Astrocyte of the spinal cord (primary cell): ENCODE measurements around the gene SUGCT.

Experiments used
- DNase-seq: peaks from one replicate; pipeline ENCODE4 v3.0.0; 2011; ENCODE audit warnings: low read depth, low spot score
- H3K4me3 ChIP-seq: 2 replicates; pipeline ENCODE4 v1.5.1; 2011; ENCODE audit warnings: low read depth, mild to moderate bottlenecking, low read length, moderate library complexity
- in situ Hi-C: cut with HindIII; loops from 2 replicates; pipeline ENCODE4 v1.10.0; 2017; ENCODE audit warnings: low sequenced_read_pairs
- TF ChIP-seq, protein P1 (sequence below): IDR thresholded peaks from 2 replicates; pipeline ENCODE4 v1.5.1; 2012; ENCODE audit warnings: low read depth, mild to moderate bottlenecking, low read length, inconsistent platforms

Gene SUGCT

DNA sequence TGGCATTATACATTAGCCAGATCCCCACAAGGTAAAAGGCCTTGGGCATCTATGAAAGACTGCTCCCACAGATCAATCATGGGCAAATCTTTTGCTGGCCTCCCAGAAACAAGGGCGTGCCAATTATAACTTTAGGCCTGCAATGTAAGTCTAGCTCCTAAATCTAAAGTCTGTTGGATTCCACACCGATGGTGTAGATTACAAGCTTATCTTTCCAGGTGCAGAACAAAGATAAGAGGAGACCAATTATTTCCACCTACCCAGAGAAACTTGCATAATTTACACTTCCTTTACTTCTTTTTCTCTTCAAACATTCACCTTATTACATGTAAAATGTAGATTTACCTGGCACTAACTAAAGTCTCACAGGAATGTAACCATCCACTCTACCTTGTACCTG is 713.1 kb downstream of the SUGCT start:
- in situ Hi-C loops, result no loop called here
- TF ChIP-seq, protein P1, sequence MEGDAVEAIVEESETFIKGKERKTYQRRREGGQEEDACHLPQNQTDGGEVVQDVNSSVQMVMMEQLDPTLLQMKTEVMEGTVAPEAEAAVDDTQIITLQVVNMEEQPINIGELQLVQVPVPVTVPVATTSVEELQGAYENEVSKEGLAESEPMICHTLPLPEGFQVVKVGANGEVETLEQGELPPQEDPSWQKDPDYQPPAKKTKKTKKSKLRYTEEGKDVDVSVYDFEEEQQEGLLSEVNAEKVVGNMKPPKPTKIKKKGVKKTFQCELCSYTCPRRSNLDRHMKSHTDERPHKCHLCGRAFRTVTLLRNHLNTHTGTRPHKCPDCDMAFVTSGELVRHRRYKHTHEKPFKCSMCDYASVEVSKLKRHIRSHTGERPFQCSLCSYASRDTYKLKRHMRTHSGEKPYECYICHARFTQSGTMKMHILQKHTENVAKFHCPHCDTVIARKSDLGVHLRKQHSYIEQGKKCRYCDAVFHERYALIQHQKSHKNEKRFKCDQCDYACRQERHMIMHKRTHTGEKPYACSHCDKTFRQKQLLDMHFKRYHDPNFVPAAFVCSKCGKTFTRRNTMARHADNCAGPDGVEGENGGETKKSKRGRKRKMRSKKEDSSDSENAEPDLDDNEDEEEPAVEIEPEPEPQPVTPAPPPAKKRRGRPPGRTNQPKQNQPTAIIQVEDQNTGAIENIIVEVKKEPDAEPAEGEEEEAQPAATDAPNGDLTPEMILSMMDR, result no peak
- no peak for DNase-seq
- H3K4me3 ChIP-seq, result no peak overlapping the region

DNA sequence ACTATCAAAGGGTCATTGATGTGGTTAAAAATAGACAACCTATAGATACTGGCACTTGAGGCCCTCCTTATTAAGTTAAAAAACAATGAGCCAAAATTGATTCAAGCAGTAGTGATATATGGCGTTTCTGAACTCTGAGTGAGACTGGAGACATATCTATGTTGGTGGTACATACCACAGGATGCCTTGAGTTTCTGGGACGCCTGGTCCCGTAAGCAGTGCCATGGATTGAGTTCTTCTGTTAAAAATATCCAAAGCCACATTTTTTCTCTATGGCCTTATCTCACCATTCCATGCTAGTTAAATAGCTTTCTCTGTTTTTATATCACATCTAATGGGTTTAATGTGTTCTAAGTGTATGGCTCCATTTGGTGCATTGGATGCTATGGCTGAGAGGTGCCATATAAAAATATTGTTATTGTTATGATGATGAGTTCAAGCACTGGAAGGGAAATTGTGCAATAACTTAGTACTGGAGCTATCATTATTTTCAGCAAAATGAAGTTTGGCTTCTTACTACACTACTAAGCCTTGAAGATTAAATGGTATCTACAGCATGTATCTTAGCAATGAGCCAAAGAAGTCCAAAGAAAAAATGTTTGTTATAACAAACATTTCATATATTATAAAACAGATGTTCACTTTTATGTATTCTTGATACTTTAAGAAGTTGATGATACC is 713.9 kb downstream of the SUGCT start:
- TF ChIP-seq, protein P1, result no peak

DNA sequence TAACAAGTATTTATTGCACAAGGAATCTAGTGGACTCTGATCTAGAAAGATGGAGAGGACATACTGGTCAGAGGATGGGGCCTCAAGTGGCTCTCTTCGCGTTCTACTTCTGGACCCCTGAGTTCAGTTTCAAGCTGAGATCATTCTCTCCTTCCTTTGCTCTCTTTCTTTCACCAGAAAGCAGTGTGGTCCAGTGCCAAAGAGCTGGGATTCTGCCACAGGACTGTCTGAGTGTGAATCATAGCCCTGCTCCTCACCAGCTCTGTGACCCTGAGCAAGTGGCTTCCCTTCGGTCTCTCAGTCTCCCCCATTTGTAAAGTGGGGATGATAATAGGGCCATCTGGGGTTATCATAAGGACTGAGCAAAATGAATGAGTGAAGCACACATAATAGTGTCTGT is 715.2 kb downstream of the SUGCT start:
- no peak overlapping the region for H3K4me3 ChIP-seq
- in situ Hi-C loops, result no loop called here
- DNase-seq, result peak; percentile 13
- TF ChIP-seq, protein P1, result no peak

More for the DNA sequence above, 713.9 kb downstream of the SUGCT start:
- in situ Hi-C loops, result no loop called here
- no peak overlapping the region for H3K4me3 ChIP-seq
- no peak for DNase-seq

DNA sequence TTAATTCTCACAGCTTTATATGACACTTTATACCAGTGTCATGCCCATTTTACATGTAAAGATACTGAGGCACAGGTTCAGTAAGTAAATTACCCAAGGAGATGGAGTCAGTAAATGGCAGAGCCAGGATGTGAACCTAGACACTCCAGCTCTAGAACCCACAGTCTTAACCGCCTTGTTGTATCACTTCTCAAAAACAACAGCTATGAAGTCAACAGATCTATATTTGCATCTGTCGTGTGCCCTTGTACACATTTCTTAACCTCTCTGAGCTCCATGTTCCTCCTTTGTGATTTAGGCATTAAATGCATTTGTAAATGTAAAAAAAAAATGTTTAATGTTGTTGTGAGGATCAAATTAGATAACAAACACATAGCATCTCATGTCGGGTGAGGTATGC is 716.2 kb downstream of the SUGCT start:
- TF ChIP-seq, protein P1, result no peak
- no peak for DNase-seq
- in situ Hi-C loops, result no loop called here
- H3K4me3 ChIP-seq, result no peak overlapping the region

DNA sequence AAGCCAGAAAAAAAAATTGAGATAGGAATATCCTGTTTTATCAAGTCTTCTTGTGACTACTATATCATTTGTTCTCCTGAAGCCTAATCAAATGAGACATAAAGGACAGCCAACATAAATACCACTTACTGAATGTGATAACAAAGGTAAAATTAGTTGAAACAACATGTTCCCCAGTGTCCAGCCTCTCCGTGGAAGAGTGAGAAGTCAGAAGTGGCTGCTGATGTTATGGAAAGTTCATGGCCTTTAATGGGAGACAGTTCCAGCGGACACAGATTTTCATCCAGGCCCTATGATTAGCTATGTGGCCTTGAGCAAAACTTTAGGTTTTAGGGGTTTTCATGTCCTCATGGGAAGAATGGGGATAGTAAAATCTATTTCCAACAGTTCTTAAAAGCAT is 724.3 kb downstream of the SUGCT start:
- TF ChIP-seq, protein P1, result no peak
- no peak overlapping the region for H3K4me3 ChIP-seq
- in situ Hi-C loops, result no loop called here
- DNase-seq, result no peak

DNA sequence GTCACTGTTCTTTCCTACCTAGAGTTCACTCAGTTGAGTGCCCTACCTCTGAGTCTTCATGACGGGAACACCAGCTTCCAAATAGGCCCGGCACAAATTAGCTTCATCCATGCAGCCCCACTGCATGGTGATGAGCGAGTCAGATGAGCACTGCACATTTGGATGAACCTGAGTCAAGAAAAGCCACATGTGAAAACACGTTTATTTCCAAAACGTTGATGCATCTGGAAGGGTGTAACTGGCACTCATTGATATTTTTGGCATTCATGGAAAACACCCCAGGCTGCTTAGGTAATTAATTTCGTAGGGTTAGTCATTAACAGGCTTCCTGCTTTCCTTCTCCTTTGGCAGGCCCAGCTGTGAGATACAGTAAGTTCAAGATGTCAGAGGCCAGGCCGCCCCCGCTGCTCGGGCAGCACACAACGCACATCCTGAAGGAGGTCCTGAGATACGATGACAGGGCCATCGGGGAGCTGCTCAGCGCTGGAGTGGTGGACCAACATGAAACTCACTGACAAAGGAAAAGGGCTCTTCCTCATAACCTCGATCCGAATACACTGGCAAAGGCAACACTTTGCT is 725.2 kb downstream of the SUGCT start:
- in situ Hi-C loops, result no loop called here
- TF ChIP-seq, protein P1, result no peak
- no peak overlapping the region for H3K4me3 ChIP-seq
- no peak for DNase-seq
